T-helper 1 cell treated with Interleukin-12 subunit alpha and Interleukin-12 subunit beta and Interleukin-4 antibody, amounts not matched to agents 30 μg/mL and 1 μg/mL, for 36 hours (primary cell): ENCODE measurements around the gene PEX14.

Experiments used
- H3K27ac Mint-ChIP-seq: one replicate; pipeline ENCODE4 v1.8.0; 2021; ENCODE audit warnings: mild to moderate bottlenecking, mixed read lengths
- H3K27me3 Mint-ChIP-seq: one replicate; pipeline ENCODE4 v1.8.0; 2021; ENCODE audit warnings: low read depth, mixed read lengths
- H3K36me3 Mint-ChIP-seq: one replicate; pipeline ENCODE4 v1.8.0; 2021; ENCODE audit warnings: low read depth, mixed read lengths
- H3K4me1 Mint-ChIP-seq: one replicate; pipeline ENCODE4 v1.8.0; 2021; ENCODE audit warnings: low read depth, mixed read lengths
- H3K4me3 Mint-ChIP-seq: one replicate; pipeline ENCODE4 v1.8.0; 2021; ENCODE audit warnings: mild to moderate bottlenecking, moderate library complexity, mixed read lengths
- H3K9me3 Mint-ChIP-seq: one replicate; pipeline ENCODE4 v1.8.0; 2021; ENCODE audit warnings: mixed read lengths

The PEX14 gene

GRCh38 chr1:10677491-10678391 is 203.0 kb downstream of the PEX14 start:
- Mint-ChIP-seq H3K4me1 (no peaks in the 10 kb centered on the region), H3K27ac (no peak overlapping the region), H3K36me3 (no peaks in the 10 kb centered on the region), H3K9me3 (no peaks in the 10 kb centered on the region), H3K27me3 (no peaks in the 10 kb centered on the region), H3K4me3 (no peak overlapping the region)

- no peaks in the 10 kb centered on the region for H3K4me1 Mint-ChIP-seq
- no peak overlapping the region for H3K4me3 Mint-ChIP-seq
- H3K9me3 Mint-ChIP-seq, result no peaks in the 10 kb centered on the region
- H3K27ac Mint-ChIP-seq, result no peak overlapping the region
- no peaks in the 10 kb centered on the region for H3K27me3 Mint-ChIP-seq
- no peaks in the 10 kb centered on the region for H3K36me3 Mint-ChIP-seq
Observed at GRCh38 chr1:10678402-10678801, 203.7 kb downstream of the PEX14 start.

- Mint-ChIP-seq H3K9me3 (no peaks in the 10 kb centered on the region), H3K27me3 (no peaks in the 10 kb centered on the region), H3K4me1 (no peaks in the 10 kb centered on the region), H3K4me3 (no peak overlapping the region), H3K27ac (no peak overlapping the region), H3K36me3 (no peaks in the 10 kb centered on the region)
Observed at GRCh38 chr1:10678852-10679251, 204.1 kb downstream of the PEX14 start.

- no peaks in the 10 kb centered on the region for H3K36me3 Mint-ChIP-seq
- H3K4me1 Mint-ChIP-seq, result no peaks in the 10 kb centered on the region
- H3K27me3 Mint-ChIP-seq, result no peaks in the 10 kb centered on the region
- H3K4me3 Mint-ChIP-seq, result no peak overlapping the region
- no peak overlapping the region for H3K27ac Mint-ChIP-seq
- no peaks in the 10 kb centered on the region for H3K9me3 Mint-ChIP-seq
Observed at GRCh38 chr1:10679496-10680220, 204.9 kb downstream of the PEX14 start.
